ENCODE measurements around the gene ZNF267.

ZNF267 gene

GRCh38 chr16:31853291-31853690, 20.3 kb upstream of the ZNF267 start:
- H2AFZ ChIP-seq = no peak overlapping the region
- no peaks in the 10 kb centered on the region for H3K9me3 ChIP-seq (ENCODE audit: control insufficient read depth, low read length)
- H3K4me1 ChIP-seq = no peaks in the 10 kb centered on the region
- TF ChIP-seq CTCF (IDR thresholded peaks at IDR 0.05) = no peak
- H3K36me3 ChIP-seq (ENCODE audit: control insufficient read depth, insufficient read depth, low read length) = no peaks in the 10 kb centered on the region
- no peaks in the 10 kb centered on the region for H3K79me2 ChIP-seq
- no peak overlapping the region for H3K4me3 ChIP-seq (ENCODE audit: low read depth, low read length)
- no peak overlapping the region for H3K4me2 ChIP-seq (ENCODE audit: low read length)
- no peak overlapping the region for H3K27ac ChIP-seq
- no peak overlapping the region for H3K9ac ChIP-seq
- H3K27me3 ChIP-seq (ENCODE audit: control insufficient read depth, insufficient read depth, low read length) = no peaks in the 10 kb centered on the region

GRCh38 chr16:31860508-31860907, 13.1 kb upstream of the ZNF267 start:
- no peaks in the 10 kb centered on the region for H3K36me3 ChIP-seq (ENCODE audit: control insufficient read depth, insufficient read depth, low read length)
- no peaks in the 10 kb centered on the region for H3K9me3 ChIP-seq (ENCODE audit: control insufficient read depth, low read length)
- no peak overlapping the region for H2AFZ ChIP-seq
- no peaks in the 10 kb centered on the region for H3K27me3 ChIP-seq (ENCODE audit: control insufficient read depth, insufficient read depth, low read length)
- no peak overlapping the region for H3K4me3 ChIP-seq (ENCODE audit: low read depth, low read length)
- no peak overlapping the region for H3K27ac ChIP-seq
- TF ChIP-seq CTCF (IDR thresholded peaks at IDR 0.05) = no peak
- no peaks in the 10 kb centered on the region for H3K79me2 ChIP-seq
- H3K4me1 ChIP-seq = no peaks in the 10 kb centered on the region
- no peak overlapping the region for H3K9ac ChIP-seq
- H3K4me2 ChIP-seq (ENCODE audit: low read length) = no peak overlapping the region

- Histone ChIP-seq H2AFZ (no peak overlapping the region), H3K27ac (no peak overlapping the region), H3K27me3 (ENCODE audit: control insufficient read depth, insufficient read depth, low read length) (no peaks in the 10 kb centered on the region), H3K36me3 (ENCODE audit: control insufficient read depth, insufficient read depth, low read length) (no peaks in the 10 kb centered on the region), H3K9me3 (ENCODE audit: control insufficient read depth, low read length) (no peaks in the 10 kb centered on the region), H3K4me1 (no peaks in the 10 kb centered on the region), H3K79me2 (no peaks in the 10 kb centered on the region), H3K4me2 (ENCODE audit: low read length) (no peak overlapping the region), H3K9ac (no peak overlapping the region), H3K4me3 (ENCODE audit: low read depth, low read length) (no peak overlapping the region)
- no peak for TF ChIP-seq CTCF (IDR thresholded peaks at IDR 0.05)
Observed at GRCh38 chr16:31861455-31861854, 12.2 kb upstream of the ZNF267 start.

GRCh38 chr16:31862761-31863160, 10.8 kb upstream of the ZNF267 start:
- no peak for TF ChIP-seq CTCF (IDR thresholded peaks at IDR 0.05)
- Histone ChIP-seq H3K4me3 (ENCODE audit: low read depth, low read length) (no peak overlapping the region), H3K27ac (no peak overlapping the region), H3K27me3 (ENCODE audit: control insufficient read depth, insufficient read depth, low read length) (no peaks in the 10 kb centered on the region), H3K4me1 (no peaks in the 10 kb centered on the region), H3K79me2 (no peaks in the 10 kb centered on the region), H3K9me3 (ENCODE audit: control insufficient read depth, low read length) (no peaks in the 10 kb centered on the region), H3K9ac (no peak overlapping the region), H2AFZ (no peak overlapping the region), H3K36me3 (ENCODE audit: control insufficient read depth, insufficient read depth, low read length) (no peaks in the 10 kb centered on the region), H3K4me2 (ENCODE audit: low read length) (no peak overlapping the region)

- Histone ChIP-seq H3K4me2 (ENCODE audit: low read length) (no peak overlapping the region), H3K9me3 (ENCODE audit: control insufficient read depth, low read length) (no peaks in the 10 kb centered on the region), H2AFZ (no peak overlapping the region), H3K27me3 (ENCODE audit: control insufficient read depth, insufficient read depth, low read length) (no peaks in the 10 kb centered on the region), H3K36me3 (ENCODE audit: control insufficient read depth, insufficient read depth, low read length) (no peaks in the 10 kb centered on the region), H3K79me2 (peaks cover 2% of the 10 kb centered on the region), H3K9ac (no peak overlapping the region), H3K4me1 (no peaks in the 10 kb centered on the region), H3K4me3 (ENCODE audit: low read depth, low read length) (no peak overlapping the region), H3K27ac (no peak overlapping the region)
- no peak for TF ChIP-seq CTCF (IDR thresholded peaks at IDR 0.05)
Observed at GRCh38 chr16:31868164-31868563, 5.4 kb upstream of the ZNF267 start.

Data from parathyroid adenoma (tissue), 2 donors.